Measurements from ENCODE around the gene TP73. TPM values are rescaled to one million over a fixed set of nuclear protein-coding genes. Genes with fewer than 3 reads are reported as not detected.

TP73 gene
- total RNA-seq, 1 donor from 2014 or later: not detected

- H3K9me3 ChIP-seq: no peaks in the 10 kb centered on the region
- intact Hi-C loops (cut with DNase I): no loop called here
- peaks cover 6% of the 10 kb centered on the region for H3K27me3 ChIP-seq
- no peak overlapping the region for H3K27ac ChIP-seq
- TF ChIP-seq CTCF (IDR thresholded peaks at IDR 0.05): no peak
- no peak overlapping the region for H3K4me3 ChIP-seq
- H3K4me1 ChIP-seq: no peaks in the 10 kb centered on the region
- no peaks in the 10 kb centered on the region for H3K36me3 ChIP-seq
- no peak for DNase-seq (ENCODE audit: low spot score in 2 of 2)
These were observed 110.5 kb downstream of the TP73 start for GRCh38 chr1:3762873-3763228.

GRCh38 chr1:3763351-3764125 lies 111.2 kb downstream of the TP73 start:
- Histone ChIP-seq H3K27ac (no peak overlapping the region), H3K4me1 (no peaks in the 10 kb centered on the region), H3K36me3 (no peaks in the 10 kb centered on the region), H3K4me3 (no peak overlapping the region), H3K9me3 (no peaks in the 10 kb centered on the region), H3K27me3 (peaks cover 6% of the 10 kb centered on the region)
- intact Hi-C loops (cut with DNase I): no loop called here
- TF ChIP-seq CTCF (IDR thresholded peaks at IDR 0.05): no peak
- no peak for DNase-seq (ENCODE audit: low spot score in 2 of 2)

- H3K27me3 ChIP-seq: no peaks in the 10 kb centered on the region
- intact Hi-C loops (cut with DNase I): no loop called here
- H3K36me3 ChIP-seq: no peaks in the 10 kb centered on the region
- no peak overlapping the region for H3K27ac ChIP-seq
- TF ChIP-seq CTCF (IDR thresholded peaks at IDR 0.05): no peak
- H3K4me1 ChIP-seq: peaks cover 0 to 8% of the 10 kb centered on the region in 2 donors
- H3K9me3 ChIP-seq: no peaks in the 10 kb centered on the region
- DNase-seq (ENCODE audit: low spot score in 2 of 2): no peak
- H3K4me3 ChIP-seq: no peak overlapping the region
These were observed 115.1 kb downstream of the TP73 start for GRCh38 chr1:3767328-3767925.

GRCh38 chr1:3768811-3769390 lies 116.6 kb downstream of the TP73 start:
- Histone ChIP-seq H3K36me3 (no peaks in the 10 kb centered on the region), H3K4me1 (peaks cover 0 to 8% of the 10 kb centered on the region in 2 donors), H3K27ac (no peak overlapping the region), H3K27me3 (no peaks in the 10 kb centered on the region), H3K4me3 (no peak overlapping the region), H3K9me3 (no peaks in the 10 kb centered on the region)
- no peak for TF ChIP-seq CTCF (IDR thresholded peaks at IDR 0.05)
- DNase-seq (ENCODE audit: low spot score in 2 of 2): no peak
- intact Hi-C loops (cut with DNase I): no loop called here

- Histone ChIP-seq H3K36me3 (no peaks in the 10 kb centered on the region), H3K27me3 (no peaks in the 10 kb centered on the region), H3K4me1 (peaks cover 0 to 8% of the 10 kb centered on the region in 2 donors), H3K9me3 (no peaks in the 10 kb centered on the region), H3K4me3 (no peak overlapping the region), H3K27ac (no peak overlapping the region)
- intact Hi-C loops (cut with DNase I): no loop called here
- TF ChIP-seq CTCF (IDR thresholded peaks at IDR 0.05): no peak
- no peak for DNase-seq (ENCODE audit: low spot score in 2 of 2)
These were observed 117.9 kb downstream of the TP73 start for GRCh38 chr1:3770047-3770765.

All from ascending aorta (tissue), 2 donors.